ENCODE results near the gene DEGS2.

The DEGS2 gene

DNA sequence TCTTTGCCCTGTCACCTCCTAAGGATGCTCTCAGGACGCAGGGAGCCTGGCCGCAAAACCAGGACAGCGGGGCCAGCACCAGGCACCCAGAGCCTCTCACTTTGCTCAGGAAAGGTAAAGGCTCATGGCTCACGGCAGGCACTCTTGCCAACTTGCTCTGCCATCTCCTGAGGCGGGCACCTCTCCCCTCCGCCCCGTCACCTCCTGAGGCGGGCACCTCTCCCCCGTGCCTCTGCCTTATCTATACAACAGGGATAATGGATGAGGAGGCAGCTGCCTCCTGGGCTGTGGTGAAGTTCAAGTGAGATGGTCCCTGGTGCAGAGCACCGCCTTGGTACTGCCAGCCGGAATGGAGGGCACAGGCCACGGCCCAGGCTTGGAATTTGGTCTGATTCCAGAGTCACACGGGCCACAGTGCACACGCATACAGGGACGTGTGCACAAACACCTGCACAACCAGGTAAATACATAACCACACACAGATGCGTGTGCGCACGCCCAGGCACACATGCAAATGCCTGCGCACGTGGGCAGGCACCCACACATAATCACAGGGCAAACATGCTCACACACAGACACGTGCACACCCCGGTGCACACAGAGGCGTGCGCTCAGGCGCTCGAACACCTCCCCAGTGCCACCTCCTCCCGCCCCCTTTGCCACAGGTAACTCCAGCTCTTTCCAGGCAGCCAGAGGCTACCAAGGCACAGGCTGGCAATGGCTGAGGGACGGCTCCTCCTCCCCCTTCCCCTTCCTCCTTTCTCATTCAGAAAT is 11.6 kb downstream of the DEGS2 start:
- DNase-seq (ENCODE audit: low read depth): no peak

DNA sequence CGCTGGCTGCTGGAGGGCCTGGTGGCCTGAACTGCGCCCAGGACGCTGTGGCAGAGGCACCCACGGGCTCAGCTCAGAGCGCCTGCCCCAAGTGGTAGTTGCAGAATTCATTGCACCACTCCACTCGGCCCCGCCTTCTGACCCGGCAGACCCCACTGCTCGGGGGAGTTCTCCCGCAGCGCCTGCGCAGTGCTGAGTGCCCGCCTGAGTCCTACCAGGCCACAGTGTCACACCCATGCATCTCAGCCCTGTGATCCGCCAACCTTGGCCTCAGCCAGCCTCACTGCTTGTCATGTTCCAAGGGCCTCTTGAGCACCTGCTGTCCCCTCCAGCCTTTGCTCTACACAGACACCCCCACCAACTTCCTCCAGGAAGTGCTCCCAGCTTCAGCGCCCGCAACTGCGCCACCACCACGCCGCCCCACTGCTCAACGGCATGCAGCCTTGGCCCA is 12.2 kb downstream of the DEGS2 start:
- peak; percentile 39 for DNase-seq (ENCODE audit: low read depth)

DNA sequence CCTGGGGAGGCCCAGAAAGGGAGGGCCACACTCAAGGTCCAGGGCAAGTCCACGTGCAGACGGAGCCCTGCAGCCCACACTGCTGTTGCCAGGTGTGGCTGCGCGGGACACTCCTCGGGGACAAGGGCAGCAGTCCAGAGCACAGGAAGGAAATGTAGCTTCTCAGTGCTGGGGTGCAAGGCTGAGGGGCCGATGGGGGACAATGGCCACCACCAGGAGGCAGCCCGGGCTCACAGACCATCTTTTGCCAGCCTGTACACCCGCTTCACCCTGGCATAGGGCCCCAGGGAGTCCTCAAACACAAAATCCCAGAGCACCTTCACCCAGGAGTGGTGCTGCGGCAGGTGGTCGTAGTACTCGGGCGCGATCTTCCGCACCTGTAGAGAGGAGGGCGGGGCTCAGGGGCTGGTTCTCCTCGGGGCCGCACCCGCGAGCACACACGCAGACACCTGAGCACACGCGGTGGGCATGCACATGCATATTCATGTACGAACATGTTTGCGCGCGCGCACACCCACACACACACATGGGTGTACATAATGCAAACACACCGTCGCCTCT is 12.8 kb downstream of the DEGS2 start:
- no peak for DNase-seq (ENCODE audit: low read depth)

DNA sequence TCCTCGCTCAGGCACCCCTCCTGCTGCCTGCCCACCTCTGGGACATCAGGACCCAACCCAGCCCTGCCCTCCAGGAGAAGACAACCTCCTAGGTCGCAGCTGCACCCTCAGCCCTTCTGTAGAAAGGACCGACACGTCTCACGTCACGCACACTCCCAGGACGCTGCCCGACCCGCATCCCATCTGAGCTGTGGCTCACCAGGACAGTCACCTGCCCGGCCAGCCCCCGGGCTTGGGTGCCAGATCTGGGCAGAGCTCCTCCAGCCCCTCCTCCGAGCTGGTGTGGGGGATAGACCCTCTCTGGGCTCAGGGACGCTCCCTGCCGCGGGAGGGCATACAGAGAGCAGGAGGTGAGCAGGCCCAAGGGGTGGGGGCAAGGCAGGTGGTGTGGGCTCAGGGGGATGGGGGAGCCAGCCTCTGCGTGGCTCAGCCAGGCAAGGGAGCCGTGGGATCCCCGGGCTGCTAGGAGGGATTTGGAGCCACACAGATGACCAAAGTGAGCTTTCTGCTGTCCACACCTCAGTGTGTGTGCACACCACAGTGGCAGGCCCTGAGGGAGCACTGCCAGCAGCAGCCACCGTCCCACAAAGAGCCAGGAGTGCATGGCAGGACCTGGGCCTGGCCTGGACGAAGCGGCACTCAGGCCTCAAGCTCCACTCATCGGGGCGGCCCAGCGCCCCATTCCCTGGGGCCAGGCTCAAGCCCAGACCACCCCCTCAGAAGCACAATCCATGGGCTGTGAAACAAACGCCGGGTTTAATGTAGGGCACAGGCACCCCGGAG is 13.6 kb downstream of the DEGS2 start:
- no peak for DNase-seq (ENCODE audit: low read depth)

DNA sequence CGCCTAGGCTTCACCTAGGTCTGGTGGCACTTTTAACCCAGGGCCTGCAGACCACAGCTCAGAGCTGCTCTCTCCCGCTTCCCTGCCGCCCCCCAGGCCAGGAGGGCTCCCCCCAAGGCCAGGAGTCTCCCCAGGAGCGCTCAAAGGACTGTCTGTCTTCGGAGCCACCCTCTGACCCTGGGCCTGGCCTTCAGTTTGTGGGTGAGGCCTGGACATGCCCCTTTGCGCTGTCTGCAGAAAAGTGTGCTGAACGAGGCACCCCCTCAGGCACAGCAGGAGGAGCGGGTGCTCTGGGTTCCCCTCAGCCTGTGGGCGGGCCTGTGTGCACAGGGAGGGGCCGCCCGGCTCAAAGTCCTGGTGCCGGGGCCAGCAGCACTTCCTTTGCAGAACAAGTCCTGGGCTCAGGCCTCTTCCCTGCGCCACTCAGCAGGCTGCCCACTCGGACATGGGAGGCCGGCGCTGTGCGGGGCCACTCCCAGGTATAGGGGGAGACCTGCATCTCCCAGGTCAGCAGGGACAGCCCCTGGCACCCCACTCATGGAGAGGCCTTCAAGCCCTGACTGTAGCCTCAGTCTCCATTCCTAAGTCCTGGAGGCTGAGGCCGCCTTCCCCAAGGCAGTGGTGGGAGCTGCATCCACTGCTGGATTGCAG is 14.3 kb downstream of the DEGS2 start:
- DNase-seq (ENCODE audit: low read depth): no peak

DNA sequence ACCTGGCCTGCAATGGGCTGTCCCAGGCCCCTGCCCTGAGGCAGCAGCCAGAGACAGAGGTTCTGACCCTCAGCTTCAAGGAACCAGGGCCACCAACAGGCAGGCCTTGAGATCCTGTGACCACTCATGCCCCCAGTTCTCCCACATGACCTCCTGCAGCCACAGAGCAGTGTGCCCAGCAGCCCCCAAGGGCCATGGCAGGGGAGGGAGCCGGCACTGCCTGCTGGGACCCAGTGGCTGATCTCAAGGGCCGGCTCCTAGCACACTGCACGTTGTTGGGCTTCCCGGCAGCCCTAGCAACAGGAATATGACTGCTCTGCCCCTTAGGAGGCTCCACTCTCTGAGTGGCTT is 14.8 kb downstream of the DEGS2 start:
- no peak for DNase-seq (ENCODE audit: low read depth)

DNA sequence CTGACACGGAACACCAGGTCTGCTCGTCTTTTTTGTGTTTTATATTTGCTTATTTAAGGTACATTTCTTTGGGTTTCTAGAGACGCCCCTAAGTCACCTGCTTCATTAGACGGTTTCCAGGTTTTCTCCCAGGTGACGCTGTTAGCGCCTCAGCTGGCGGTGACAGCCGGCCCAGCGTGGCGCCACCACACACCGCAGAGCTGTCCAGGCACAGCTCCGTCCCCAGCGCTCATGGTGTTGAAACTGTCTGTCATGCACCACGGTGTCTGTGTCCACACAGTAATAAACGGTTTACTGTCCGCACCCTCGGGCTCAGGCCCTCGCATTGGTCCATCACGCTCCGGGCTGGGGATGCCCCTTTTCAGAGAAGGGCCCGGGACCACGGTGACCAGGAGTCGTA is 15.5 kb downstream of the DEGS2 start:
- no peak for DNase-seq (ENCODE audit: low read depth)

DNA sequence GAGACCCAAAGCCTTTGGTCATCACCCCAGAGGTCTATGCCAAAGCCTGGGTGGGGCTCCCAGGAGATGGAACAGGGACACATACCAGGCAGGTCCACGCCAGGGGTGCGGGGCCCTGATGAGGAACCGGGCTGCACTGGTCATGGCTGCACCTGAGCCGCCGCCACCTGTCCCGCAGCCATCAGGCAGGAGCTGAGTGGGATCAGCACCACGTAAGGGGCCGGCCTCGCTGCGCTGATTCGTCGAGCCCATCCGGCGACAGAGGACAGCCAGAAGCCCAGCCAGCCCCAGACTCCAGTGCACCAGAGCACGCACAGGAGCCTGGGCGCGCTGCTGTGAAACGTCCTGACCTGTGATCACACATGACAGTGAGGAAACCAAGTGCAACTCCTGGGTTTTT is 15.9 kb downstream of the DEGS2 start:
- DNase-seq (ENCODE audit: low read depth): no peak

DNA sequence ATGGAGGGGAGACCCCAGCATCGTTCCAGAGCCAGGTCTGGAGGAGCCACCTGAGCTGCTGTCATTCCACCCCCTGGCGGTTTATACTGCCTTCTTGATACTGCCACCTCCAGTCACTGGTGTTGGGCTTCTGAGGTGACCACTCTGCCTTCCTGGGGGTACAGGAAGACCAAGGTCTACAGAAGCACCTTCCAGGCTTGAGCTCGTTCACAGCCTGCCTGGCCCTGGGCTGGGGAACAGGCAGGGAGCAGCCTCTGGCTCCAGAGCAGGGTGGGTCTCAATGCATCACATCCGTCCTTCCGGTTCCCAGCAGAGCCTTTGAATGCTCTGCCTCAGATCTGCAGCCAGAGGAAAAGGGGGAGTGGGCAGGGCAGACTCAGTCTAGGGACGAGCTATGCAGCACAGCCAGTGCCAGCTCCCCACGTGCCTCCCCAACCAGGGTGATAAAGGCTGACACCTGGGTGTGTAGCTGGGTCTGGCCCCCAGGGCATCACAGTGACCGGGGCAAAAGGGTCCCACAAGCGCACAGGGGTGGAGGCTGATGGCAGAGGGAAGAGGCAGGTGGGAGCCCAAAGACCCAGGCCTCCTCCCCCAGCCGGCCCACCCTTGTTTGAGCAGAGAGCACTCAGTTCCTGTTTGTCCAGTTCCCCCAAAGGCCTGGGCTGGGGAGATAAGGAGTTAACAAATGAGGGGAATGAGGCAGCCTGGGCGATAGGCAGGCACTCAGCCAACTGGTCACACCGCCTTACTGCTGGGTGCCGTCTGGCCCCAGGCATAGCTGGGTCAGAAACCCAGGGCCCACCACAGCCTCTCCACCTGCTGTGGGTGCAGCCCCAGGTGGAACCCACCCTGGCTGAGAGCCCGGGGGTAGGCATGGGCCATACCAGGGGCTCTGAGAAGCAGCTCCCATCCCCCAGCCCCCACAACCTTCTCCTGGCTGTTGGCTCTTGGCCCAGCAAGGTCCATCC is 17.1 kb downstream of the DEGS2 start:
- no peak for DNase-seq (ENCODE audit: low read depth)

DNA sequence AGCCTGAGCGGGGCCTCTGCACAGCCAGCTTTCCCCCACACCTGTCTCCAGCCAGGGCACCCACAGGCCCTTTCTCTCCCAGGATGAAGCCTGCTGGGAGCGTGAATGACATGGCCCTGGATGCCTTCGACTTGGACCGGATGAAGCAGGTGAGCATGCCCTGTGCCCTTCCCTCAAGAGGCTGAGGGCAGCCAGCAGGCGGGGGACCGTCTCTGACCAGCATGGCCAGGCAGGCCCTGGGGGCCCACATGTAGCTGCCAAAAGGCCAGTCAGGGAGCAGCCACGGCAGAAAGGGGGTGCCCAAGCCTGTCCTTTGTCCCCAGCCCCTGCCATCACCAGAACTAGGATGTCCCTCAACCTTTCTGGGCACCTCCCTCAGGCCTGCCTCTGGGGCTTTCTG is 18.3 kb downstream of the DEGS2 start:
- no peak for DNase-seq (ENCODE audit: low read depth)

DNA sequence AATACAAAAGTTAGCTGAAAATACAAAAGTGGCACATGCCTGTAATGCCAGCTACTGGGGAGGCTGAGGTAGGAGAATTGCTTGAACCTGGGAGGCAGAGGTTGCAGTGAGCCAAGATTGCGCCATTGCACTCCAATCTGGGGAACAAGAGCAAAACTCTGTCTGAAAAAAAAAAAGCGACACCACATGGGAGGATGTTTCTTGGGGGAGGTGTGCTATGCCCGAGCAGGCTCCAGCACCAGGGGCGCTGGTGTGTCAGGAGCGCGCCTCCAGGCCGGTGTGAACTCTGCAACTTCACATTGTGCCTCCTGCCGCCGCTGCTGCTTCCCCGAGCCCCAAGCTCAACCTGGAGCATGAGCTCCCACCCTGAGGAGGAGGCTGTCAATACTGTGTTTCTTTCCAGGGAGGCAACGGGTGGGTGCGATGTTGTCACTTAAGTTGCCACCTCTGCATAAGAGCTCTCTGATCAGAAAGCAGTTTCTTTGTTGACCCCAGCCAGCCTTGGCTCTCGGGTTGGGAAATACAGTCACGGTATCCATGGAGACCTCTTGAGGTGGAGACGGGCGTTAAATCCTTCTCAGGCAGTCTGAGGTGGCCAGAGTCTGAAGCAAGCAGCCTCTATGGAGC is 18.9 kb downstream of the DEGS2 start:
- no peak for DNase-seq (ENCODE audit: low read depth)

DNA sequence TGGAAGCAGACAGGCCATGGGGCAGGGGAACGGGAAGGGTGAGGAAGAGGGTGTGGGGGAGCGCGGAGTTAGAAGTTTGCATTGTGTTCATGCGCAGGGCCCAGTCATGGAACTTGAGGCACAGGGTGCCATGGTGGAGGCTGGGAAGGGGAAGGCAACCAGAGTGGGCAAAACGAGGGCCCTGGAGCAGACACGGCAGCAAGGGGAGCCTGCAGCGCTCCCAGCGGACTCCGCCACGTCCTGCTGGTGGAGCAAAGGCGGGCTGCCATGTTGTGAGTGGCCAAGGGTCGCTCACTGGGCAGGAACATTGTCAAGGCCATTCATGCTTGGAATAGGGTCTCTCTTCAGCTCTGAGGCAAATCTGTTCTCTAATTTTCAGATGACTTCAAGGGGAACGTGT is 20.5 kb downstream of the DEGS2 start:
- no peak for DNase-seq (ENCODE audit: low read depth)

DNA sequence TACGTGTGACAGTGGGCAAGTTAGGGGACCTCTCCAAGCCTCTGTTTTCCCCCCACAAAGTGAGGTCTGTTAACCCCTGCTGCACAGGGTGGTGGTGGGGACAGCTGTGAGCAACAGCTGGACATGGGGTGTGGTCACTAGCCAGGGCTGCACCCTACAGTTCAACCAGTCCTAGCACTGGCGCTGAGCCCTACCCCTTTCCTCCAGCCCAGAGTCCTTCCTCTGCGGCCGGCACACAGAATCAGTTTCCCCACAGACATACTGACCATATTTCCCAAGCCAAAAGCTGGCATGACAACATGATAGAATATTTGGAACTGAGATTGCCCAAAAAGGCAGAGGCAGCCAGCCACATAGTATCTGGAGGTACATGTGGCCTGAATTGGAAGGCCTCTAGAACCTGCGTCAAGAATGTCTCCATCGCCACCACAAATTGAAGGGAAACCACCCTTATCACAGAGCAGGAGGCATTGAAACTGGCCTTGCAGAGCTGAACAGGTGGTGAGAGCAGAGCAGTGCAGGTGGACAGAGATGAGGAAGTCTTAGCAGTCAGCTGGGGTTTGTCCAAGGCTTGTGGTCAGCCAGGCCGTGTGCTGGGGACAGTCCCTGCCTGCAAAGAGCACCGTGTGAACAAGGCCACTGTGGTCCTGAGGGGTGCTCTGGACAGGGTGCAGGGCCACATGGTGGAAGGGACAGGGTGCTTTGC is 21.2 kb downstream of the DEGS2 start:
- DNase-seq (ENCODE audit: low read depth): no peak

DNA sequence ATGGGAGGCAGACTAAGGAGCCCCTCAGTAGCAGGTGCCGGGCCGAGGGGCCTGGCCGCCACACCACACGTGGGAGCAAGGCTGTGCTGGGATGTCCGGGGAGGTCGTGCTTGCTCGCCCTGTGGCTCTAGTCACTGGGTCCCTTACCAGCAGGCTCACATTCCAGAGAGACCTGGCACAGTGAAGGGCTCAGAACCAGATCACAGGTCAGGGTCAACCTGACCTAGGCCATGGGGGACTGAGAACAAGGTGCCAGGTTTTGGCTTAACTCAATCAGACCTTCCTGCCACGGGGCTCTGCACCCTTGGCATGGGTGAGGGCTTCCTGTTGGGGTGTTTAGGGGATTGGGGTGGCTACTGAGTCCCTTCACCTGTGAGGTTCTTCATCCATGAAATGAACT is 22.3 kb downstream of the DEGS2 start:
- DNase-seq (ENCODE audit: low read depth): no peak

DNA sequence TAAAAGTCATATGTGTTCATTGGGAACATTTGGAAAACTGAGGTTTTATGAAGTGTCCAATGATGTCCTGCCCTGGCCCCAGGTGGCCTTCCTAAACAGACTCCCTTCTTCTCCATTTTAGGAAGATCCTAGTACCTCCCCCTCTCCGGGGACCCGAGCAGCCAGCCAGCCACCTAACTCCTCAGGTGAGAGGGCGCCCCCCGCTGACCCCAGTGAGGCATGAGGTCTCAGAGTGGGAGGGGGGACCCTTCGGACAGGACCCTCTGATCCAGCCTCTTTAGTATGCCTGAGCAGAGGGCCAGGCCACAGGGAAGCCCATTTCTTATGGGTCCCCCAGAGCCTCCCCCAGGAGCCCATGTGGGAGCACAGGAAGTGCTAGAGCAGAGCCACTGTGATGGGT is 23.7 kb downstream of the DEGS2 start:
- no peak for DNase-seq (ENCODE audit: low read depth)

DNA sequence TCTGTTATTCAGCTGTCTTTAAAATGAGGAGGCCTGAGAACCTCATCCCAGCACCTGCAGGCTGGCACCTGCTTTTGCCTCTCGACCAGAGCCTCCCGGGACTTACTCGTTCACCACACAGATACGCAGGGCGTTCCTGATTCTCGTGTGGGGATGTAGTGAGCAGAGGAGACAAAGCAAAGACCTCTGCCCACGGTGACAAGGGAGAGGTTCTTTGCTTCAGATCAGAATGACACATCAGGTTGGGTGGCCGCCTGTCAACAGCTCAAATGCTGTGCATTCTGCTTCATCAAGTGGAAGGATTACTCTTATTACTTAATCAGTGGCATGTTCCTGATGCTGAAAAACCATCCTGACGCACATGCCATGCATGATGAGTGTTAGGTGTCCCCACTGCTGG is 24.4 kb downstream of the DEGS2 start:
- no peak for DNase-seq (ENCODE audit: low read depth)

DNA sequence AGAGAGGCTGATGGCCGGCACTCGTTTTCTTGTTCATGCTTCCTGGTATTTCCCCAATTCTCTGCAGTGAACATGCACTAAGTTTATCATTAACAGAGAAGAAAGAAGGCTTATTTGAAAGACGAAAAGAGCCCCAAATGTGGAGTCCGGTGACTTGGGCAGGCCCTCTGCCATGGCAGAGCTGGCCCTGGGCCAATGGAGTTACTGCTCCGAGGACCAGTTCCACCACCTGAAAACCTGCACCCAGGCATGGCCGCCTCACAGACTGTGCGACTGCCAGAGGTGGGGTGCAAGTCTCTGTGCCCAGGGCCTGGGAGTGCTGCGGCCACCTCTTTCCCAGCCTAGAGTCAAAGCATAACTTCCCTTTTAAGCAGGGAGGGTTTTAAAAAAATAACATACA is 24.9 kb downstream of the DEGS2 start:
- no peak for DNase-seq (ENCODE audit: low read depth)

DNA sequence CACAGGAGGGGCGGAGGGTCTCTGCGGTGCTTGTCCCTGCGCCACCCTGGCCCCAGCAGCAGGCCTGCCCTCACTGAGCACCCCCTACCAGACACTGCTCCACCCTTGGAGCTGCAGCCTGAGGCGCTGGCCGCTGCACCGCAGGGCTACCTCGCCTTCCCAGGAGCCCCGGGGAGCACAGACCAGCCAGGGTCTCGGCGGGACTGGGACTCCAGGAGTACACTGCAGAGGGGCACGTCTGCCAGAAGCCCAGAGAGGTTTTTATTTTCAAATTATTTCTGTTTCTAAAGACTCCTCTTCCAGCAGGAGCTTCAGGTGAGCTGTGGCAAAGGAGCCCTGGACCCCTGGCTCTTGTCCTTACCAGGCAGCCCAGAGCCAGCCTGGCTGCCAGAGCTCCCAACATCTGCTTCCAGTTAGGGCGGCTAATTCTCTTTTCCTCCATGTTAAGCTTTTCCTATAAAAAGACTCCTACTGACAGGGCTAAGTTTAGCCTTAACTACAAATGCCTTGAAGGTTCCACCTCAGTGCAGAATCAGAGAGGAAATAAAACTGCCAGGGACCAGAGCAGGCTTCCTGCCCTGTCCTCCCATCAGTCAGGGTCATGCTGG is 26.4 kb downstream of the DEGS2 start:
- no peak for DNase-seq (ENCODE audit: low read depth)

DNA sequence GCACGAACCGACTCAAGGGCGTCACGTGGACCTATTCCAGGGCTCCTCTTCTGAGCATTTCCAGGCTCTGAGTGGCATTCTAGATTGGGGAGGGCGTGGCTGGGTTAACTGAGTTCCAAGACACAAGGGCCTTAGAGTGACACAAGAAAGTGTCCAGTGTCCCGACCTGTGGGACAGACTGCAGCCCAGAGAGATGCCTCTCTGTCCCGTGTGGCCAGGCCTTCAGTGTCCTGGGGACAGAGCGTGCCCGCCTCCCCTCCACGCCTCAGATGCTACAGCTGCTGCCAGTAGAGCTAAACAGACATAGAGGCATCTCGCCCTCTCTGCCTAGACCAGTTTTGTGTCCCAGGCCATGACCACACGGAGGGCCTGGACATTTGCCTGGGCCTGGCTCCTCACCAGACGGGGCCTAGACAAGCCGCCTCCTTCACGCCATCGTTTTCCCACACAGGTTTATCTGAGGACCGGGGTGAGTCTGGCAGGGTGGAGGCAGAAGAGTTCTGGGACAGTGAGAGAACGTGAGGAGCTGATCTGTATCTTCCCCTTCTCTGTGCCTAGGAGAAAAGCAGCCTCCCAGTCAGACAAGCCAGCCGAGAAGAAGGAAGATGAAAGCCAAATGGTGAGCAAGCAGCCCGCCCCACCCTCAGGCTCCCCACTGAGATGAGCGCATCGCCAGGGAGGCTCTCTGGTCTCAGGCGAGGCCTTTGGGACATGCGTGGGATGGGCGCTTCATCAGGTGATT is 27.1 kb downstream of the DEGS2 start:
- DNase-seq (ENCODE audit: low read depth): no peak

Measured in stimulated activated CD8-positive, alpha-beta memory T cell treated with anti-CD3 and anti-CD28 coated beads, Interleukin-12 subunit alpha, Interleukin-12 subunit beta, amount 100 ng/mL, for 4 hours (primary cell).